ENCODE results near the gene PAX8.
A peak's percentile ranks its signal among the peaks of the same experiment; 100 is the strongest.

PAX8 gene

DNA sequence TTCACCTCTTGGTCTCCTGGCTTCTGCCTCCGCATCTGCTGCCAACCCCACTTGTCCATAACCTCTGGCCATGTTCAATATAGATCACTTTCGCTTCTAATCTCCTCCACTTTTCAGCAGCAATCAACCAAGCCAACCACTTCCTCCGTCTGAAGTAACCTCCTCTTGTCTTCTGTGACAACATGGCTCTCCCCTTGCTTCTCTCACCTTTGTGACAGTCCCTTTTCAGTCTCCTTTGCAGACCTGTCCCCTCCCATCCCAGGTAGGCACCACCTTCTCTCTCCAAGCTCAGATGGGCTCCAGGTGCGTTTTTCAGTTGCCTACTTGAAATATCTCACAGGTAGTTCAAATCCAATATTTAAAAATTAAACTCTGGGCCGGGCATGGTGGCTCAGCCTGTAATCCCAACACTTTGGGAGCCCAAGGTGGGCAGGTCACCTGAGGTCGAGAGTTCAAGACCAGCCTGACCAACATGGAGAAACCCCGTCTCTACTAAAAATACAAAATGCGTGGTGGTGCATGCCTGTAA, 109.7 kb downstream of the PAX8 start:
- no peaks in the 10 kb centered on the region for H3K36me3 ChIP-seq
- no peaks in the 10 kb centered on the region for H3K27me3 ChIP-seq
- H3K9ac ChIP-seq = no peak overlapping the region
- TF ChIP-seq Cebpa-rat (IDR thresholded peaks at IDR 0.05) = no peak
- H3K4me2 ChIP-seq = peak overlapping the region; percentile 6 to 70 (median 50); a peak in 18 of 22 replicates
- H3K9me3 ChIP-seq (replicated peaks in 1 of 11) = no peaks in the 10 kb centered on the region
- H4K20me1 ChIP-seq = no peaks in the 10 kb centered on the region
- peak overlapping the region in 2 of 11 experiments; percentile 3 to 46; a peak in 3 of 22 replicates for H3K27ac ChIP-seq
- H3K4me3 ChIP-seq = no peak overlapping the region
- peaks cover 27 to 36% (median 30%) of the 10 kb centered on the region in 10 experiments for H3K4me1 ChIP-seq

GRCh38 chr2:113167962-113168340, 110.8 kb downstream of the PAX8 start:
- Histone ChIP-seq H3K27ac (no peak overlapping the region), H3K27me3 (no peaks in the 10 kb centered on the region), H3K4me1 (peaks cover 16 to 25% (median 19%) of the 10 kb centered on the region in 10 experiments), H3K36me3 (no peaks in the 10 kb centered on the region), H3K4me3 (no peak overlapping the region), H4K20me1 (no peaks in the 10 kb centered on the region), H3K4me2 (peak overlapping the region in 4 of 11 experiments; percentile 40 to 70 (median 53); a peak in 4 of 22 replicates), H3K9me3 (replicated peaks in 1 of 11) (no peaks in the 10 kb centered on the region), H3K9ac (no peak overlapping the region)
- no peak for TF ChIP-seq Cebpa-rat (IDR thresholded peaks at IDR 0.05)

DNA sequence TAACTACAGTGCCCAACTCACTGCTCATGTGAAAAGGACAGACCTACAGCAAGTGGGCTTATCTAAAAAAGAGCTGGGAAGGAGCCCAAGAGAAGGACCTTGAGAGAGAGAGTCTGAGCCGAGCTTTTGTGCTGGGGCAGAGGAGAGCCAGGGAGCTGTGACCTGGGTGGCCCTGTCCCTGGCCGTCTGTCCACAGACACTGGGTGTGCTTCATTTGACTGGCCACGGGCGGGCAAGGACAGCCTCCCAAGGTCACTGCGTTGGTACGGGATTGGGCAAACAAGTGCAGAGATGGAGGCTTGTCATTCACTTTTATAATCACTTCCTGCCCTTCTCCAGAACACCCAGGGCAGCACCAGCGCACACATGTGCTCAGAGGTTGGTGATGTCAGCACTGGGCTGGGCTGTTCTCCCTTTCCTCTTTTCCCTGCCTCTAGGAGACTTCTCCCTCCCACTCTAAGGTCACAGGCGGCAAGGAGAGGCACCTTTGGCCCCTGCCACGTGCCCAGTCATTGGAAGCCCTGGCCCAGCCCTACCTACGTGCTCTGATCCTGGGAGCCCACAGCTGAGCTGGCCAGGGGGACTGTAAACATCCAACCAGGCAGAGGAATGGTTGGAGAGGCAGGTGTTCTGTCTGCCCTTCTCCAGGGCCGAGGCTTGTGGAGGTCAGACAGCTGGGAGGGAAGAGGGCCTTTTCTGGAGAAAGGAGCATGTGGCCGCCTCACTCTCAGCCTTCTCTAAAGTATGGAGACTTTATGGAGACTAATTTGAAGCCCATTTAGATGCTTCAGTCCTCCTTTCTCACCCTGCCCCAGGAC, 111.4 kb downstream of the PAX8 start:
- H3K4me1 ChIP-seq = peaks cover 11 to 18% (median 14%) of the 10 kb centered on the region in 10 experiments
- H3K9ac ChIP-seq = no peak overlapping the region
- H4K20me1 ChIP-seq = no peaks in the 10 kb centered on the region
- no peak overlapping the region; a peak in 1 of 22 replicates for H3K27ac ChIP-seq
- no peak for TF ChIP-seq Cebpa-rat (IDR thresholded peaks at IDR 0.05)
- no peaks in the 10 kb centered on the region for H3K9me3 ChIP-seq (replicated peaks in 1 of 11)
- peak overlapping the region in 1 of 11 experiments; percentile 3; a peak in 2 of 22 replicates for H3K4me2 ChIP-seq
- no peak overlapping the region for H3K4me3 ChIP-seq
- H3K36me3 ChIP-seq = no peaks in the 10 kb centered on the region
- H3K27me3 ChIP-seq = no peaks in the 10 kb centered on the region

DNA sequence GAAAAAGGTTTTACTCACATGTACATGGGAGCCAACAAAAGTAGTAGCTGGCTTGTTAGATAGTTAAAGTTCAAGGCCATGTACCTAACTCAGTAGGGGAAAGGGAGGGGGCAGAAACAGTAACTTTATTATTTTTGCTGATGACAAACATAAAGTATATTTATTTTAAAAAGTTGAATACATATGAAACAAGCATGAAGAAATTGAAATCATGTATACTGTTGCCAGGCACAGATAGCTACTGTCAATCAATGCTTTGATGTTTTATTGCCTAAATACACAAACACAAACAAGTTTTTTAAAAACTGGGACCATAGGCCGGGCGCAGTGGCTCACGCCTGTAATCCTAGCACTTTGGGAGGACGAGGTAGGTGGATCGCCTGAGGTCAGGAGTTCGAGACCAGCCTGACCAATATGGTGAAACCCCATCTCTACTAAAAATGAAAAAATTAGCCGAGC, 112.5 kb downstream of the PAX8 start:
- H3K27me3 ChIP-seq = no peaks in the 10 kb centered on the region
- no peaks in the 10 kb centered on the region for H3K9me3 ChIP-seq (replicated peaks in 1 of 11)
- no peaks in the 10 kb centered on the region for H3K36me3 ChIP-seq
- H4K20me1 ChIP-seq = no peaks in the 10 kb centered on the region
- H3K9ac ChIP-seq = no peak overlapping the region
- H3K4me3 ChIP-seq = no peak overlapping the region
- no peak overlapping the region for H3K4me2 ChIP-seq
- no peak for TF ChIP-seq Cebpa-rat (IDR thresholded peaks at IDR 0.05)
- no peak overlapping the region for H3K27ac ChIP-seq
- peaks cover 11 to 18% (median 14%) of the 10 kb centered on the region in 10 experiments for H3K4me1 ChIP-seq

All from BLaER1 treated with 17β-estradiol and CSF1 and Interleukin-3, amounts not matched to agents 10 nM and 100 nM (cell line).